22Rv1 (cell line): Measurements from ENCODE around the gene IRAK4.

ENCODE experiments used
- H3K27ac ChIP-seq: fragments of 450-650 bp; 2 replicates; pipeline ENCODE4 v1.5.1; 2017
- ZFX ChIP-seq: fragments of 450-650 bp; IDR thresholded peaks from 2 replicates; pipeline ENCODE4 v1.6.1; 2017; ENCODE audit warnings: antibody characterized with exemption, borderline replicate concordance
- TF ChIP-seq, protein P1 (sequence below): fragments of 450-650 bp; IDR thresholded peaks from 2 replicates; pipeline ENCODE4 v1.5.1; 2017; ENCODE audit warnings: mild to moderate bottlenecking

IRAK4 gene

GRCh38 chr12:43758728-43759563 lies at the start of gene IRAK4, which contains the start of gene PUS7L:
Gene IRAK4, plus strand, starts transcription at chr12:43758951. Its CDS starts 9,161 bp downstream, at chr12:43768112.
Gene PUS7L, minus strand, starts transcription at chr12:43758790. Its CDS starts 3,545 bp downstream, at chr12:43755245.
- TF ChIP-seq ZFX = no peak
- TF ChIP-seq, protein P1, sequence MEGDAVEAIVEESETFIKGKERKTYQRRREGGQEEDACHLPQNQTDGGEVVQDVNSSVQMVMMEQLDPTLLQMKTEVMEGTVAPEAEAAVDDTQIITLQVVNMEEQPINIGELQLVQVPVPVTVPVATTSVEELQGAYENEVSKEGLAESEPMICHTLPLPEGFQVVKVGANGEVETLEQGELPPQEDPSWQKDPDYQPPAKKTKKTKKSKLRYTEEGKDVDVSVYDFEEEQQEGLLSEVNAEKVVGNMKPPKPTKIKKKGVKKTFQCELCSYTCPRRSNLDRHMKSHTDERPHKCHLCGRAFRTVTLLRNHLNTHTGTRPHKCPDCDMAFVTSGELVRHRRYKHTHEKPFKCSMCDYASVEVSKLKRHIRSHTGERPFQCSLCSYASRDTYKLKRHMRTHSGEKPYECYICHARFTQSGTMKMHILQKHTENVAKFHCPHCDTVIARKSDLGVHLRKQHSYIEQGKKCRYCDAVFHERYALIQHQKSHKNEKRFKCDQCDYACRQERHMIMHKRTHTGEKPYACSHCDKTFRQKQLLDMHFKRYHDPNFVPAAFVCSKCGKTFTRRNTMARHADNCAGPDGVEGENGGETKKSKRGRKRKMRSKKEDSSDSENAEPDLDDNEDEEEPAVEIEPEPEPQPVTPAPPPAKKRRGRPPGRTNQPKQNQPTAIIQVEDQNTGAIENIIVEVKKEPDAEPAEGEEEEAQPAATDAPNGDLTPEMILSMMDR = peak; percentile 50
- peak within 1 kb of the TSS; percentile 88 for H3K27ac ChIP-seq

GRCh38 chr12:43711348-43711747 lies 47.4 kb upstream of the IRAK4 start:
- no peak overlapping the region for H3K27ac ChIP-seq
- TF ChIP-seq ZFX = no peak
- TF ChIP-seq, protein P1 = no peak

DNA sequence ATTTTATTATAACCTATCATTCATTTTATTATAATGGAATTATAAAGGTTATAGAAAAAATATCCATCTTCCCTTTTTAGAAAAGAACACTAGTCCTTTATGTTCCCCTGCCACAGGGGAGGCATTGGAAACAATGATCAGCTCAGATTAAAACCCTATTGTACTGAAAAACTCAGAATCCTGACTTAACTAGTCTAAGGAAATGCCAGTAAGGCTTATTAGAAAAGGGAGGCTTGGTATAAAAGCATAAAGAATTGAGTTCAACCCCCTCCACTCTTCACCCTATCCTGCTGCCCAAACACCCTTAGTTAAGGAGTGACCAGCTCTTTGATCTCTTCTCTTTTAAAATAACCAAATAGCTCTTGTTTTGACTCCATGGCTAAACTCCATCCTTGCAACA lies 36.1 kb upstream of the IRAK4 start:
- H3K27ac ChIP-seq = no peak overlapping the region

GRCh38 chr12:43723134-43723533 lies 35.6 kb upstream of the IRAK4 start:
- no peak overlapping the region for H3K27ac ChIP-seq
- TF ChIP-seq, protein P1 = no peak
- no peak for TF ChIP-seq ZFX

More for the DNA sequence above, 36.1 kb upstream of the IRAK4 start:
- TF ChIP-seq, protein P1 = no peak
- TF ChIP-seq ZFX = no peak

GRCh38 chr12:43728117-43728516 lies 30.6 kb upstream of the IRAK4 start:
- TF ChIP-seq ZFX = no peak
- TF ChIP-seq, protein P1 = peak; percentile 77
- no peak overlapping the region for H3K27ac ChIP-seq

GRCh38 chr12:43728698-43729097 lies 30.1 kb upstream of the IRAK4 start:
- TF ChIP-seq, protein P1 = no peak
- no peak for TF ChIP-seq ZFX
- H3K27ac ChIP-seq = no peak overlapping the region

DNA sequence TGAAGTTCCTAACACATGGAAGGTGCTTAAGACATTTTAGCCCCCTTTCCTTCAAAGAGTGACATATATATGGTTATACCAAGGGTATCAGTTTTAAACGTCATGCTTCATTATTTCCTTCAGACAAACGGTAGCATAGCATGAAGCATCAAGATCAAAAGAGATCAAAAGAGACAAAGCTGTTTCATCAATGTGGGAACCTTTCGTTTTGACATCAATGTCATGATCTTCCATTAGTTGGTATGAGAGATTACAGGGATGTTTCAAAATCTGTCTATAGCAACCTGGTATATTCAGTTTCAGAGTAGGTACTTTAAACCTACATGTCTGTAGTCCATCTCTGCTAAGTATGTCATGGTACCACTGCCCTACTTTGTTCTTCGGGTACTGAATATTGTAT lies 28.5 kb upstream of the IRAK4 start:
- H3K27ac ChIP-seq = no peak overlapping the region
- TF ChIP-seq, protein P1 = no peak
- TF ChIP-seq ZFX = no peak
